WI38 (cell line): Measurements from ENCODE around the gene MESD.

ENCODE experiments used
- H3K4me3 ChIP-seq: 2 replicates; pipeline ENCODE4 v1.5.1; 2011; ENCODE audit warnings: low read depth, mild to moderate bottlenecking, control low read depth, low read length
- TF ChIP-seq, protein P1 (sequence below): IDR thresholded peaks from 2 replicates; pipeline ENCODE4 v1.5.1; 2012; ENCODE audit warnings: low read depth, mild to moderate bottlenecking, control low read depth, low read length

MESD gene

DNA sequence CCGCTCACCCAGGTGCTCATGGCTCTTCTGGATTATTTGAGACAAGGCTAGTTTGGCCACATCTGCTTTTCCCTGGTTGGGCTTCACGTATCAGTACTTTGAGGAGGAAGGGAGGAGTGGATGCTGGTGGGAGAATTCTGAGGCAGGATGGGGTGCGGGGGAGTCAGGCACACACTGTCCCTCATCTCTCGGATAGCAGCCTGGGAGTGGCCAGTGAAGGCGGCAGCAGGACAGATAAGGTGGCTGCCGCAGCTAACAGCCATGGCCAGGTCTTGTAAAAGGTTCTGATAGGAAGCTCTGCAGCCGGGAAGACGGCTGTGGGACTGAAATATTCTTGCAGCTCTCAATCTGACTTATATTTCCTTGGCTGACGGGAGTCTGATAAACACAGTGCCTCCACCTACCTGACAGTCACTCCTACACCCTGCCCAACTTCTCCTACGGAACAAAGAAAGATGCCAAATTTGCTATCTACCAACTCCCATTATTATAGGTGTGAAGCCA is 87.3 kb downstream of the MESD start:
- no peak overlapping the region for H3K4me3 ChIP-seq
- TF ChIP-seq, protein P1, sequence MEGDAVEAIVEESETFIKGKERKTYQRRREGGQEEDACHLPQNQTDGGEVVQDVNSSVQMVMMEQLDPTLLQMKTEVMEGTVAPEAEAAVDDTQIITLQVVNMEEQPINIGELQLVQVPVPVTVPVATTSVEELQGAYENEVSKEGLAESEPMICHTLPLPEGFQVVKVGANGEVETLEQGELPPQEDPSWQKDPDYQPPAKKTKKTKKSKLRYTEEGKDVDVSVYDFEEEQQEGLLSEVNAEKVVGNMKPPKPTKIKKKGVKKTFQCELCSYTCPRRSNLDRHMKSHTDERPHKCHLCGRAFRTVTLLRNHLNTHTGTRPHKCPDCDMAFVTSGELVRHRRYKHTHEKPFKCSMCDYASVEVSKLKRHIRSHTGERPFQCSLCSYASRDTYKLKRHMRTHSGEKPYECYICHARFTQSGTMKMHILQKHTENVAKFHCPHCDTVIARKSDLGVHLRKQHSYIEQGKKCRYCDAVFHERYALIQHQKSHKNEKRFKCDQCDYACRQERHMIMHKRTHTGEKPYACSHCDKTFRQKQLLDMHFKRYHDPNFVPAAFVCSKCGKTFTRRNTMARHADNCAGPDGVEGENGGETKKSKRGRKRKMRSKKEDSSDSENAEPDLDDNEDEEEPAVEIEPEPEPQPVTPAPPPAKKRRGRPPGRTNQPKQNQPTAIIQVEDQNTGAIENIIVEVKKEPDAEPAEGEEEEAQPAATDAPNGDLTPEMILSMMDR, result no peak

DNA sequence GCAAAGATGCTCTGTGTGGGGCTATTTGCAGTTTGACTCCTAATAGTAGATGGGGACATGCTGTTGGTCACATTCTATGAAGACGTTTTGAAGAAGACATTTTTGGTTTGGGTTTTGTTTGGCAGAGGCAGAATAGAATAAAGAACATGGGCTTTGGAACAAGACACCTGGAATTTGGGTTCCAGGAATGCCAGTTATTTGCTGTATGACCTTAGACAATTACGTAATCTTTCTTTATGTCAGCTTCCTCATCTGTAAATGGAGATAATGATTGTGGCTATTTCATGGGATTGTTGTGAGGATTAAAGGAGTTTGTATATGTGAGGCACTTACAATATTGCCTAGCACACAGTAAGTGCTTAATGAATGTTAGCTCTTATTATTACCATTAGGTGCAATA is 91.6 kb downstream of the MESD start:
- TF ChIP-seq, protein P1, result no peak
- H3K4me3 ChIP-seq, result no peak overlapping the region
